Esophagus muscularis mucosa (tissue), 4 donors: ENCODE measurements around the gene ARMC2. TPM values are rescaled to one million over a fixed set of nuclear protein-coding genes. Genes with fewer than 3 reads are reported as not detected.

Source experiments
- DNase-seq: peaks from one replicate; pipeline ENCODE4 v3.0.0-alpha.2; 2017; ENCODE audit errors: extremely low spot score
- H3K27ac ChIP-seq, 4 donors: fragments of 200-600 bp; sonication (generic); replicated peaks in 1 of 4; 1 replicate in 3 of 4; 2 replicates in 1 of 4; pipeline ENCODE4 v1.5.1; 2016 to 2019; ENCODE audit warnings: mild to moderate bottlenecking in 1 of 4
- H3K27me3 ChIP-seq, 4 donors: fragments of 200-600 bp; sonication (generic); one replicate each; pipeline versions ENCODE4 v1.5.1 to v1.6.0; 2016 to 2019
- H3K36me3 ChIP-seq, 4 donors: fragments of 200-600 bp; sonication (generic); one replicate each; pipeline ENCODE4 v1.5.1; 2016 to 2019
- H3K4me1 ChIP-seq, 4 donors: fragments of 200-600 bp; sonication (generic); one replicate each; pipeline ENCODE4 v1.5.1; 2016 to 2019
- H3K4me3 ChIP-seq, 4 donors: fragments of 200-600 bp; sonication (generic); 1 replicate in 2 of 4; 2 replicates in 2 of 4; pipeline ENCODE4 v1.5.1; 2016 to 2019; ENCODE audit warnings: mild to moderate bottlenecking in 4 of 4, moderate library complexity in 1 of 4
- H3K9me3 ChIP-seq, 4 donors: fragments of 200-600 bp; sonication (generic); 1 replicate in 3 of 4; 2 replicates in 1 of 4; pipeline ENCODE4 v1.5.1; 2016 to 2019
- CTCF ChIP-seq, 3 experiments: fragments of 200-600 bp in 2 of 3; fragments of 450-650 bp in 1 of 3; sonication (generic) in 2 of 3; IDR thresholded peaks; one replicate each; pipeline ENCODE4 v1.5.1; 2017 to 2019; ENCODE audit warnings: antibody characterized with exemption in 3 of 3, mild to moderate bottlenecking in 2 of 3, moderate library complexity in 1 of 3
- EP300 ChIP-seq: sonication (generic); formaldehyde crosslinking; IDR thresholded peaks from one replicate; pipeline ENCODE4 v1.6.1; 2017; ENCODE audit warnings: antibody characterized with exemption
- POLR2A ChIP-seq: fragments of 450-650 bp; IDR thresholded peaks from one replicate; pipeline ENCODE4 v1.6.1; 2017; ENCODE audit warnings: antibody characterized with exemption, moderate library complexity, mild to moderate bottlenecking, low read depth
- POLR2AphosphoS5 ChIP-seq, 2 donors: sonication (generic); formaldehyde crosslinking; IDR thresholded peaks; one replicate each; pipeline ENCODE4 v1.6.1; 2017; ENCODE audit warnings: antibody characterized with exemption in 2 of 2
- WGBS: methylation state at CpG from one replicate; pipeline ENCODE4 v1.1.5; 2018; 5-methylcytosine and 5-hydroxymethylcytosine counted together
- intact Hi-C: fragments of 100-400 bp; cut with DNase I; formaldehyde crosslinking; loops from one replicate; pipeline ENCODE4 v1.15.1; 2023
- total RNA-seq, 4 donors: library from RNA; depleted of rRNA; stranded (reverse); fragments of >200 nt; gene quantifications; one replicate each; pipeline versions ENCODE4 v1.1.0 to v1.2.1, GENCODE V29; 2016

ARMC2 gene
- total RNA-seq, 4 donors from 2014 or later = 2.1 to 5.1 (median 3.2) TPM

DNA sequence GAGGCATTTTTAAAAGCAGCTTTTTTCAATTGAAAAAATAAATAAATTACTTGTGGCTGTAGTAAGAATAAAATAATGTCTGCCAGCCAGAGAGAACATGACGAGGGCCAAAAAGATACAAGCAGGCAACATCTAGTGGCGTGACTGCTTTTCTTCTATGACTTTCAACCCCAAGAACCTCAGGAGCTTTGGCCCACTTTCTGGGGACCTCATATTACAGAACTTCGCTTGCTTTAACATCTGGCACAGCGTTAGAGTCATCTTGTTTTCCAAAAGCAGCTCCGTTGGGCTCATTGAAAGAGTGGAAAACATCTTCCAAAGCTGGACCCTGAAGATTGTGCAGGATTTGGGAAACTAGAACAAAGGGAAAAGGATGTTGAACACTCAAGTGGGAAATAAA, 67.0 kb downstream of the ARMC2 start:
- no peaks in the 10 kb centered on the region for H3K27me3 ChIP-seq
- H3K9me3 ChIP-seq = no peaks in the 10 kb centered on the region
- H3K4me3 ChIP-seq = no peak overlapping the region
- H3K4me1 ChIP-seq = peaks cover 0 to 9% (median 2%) of the 10 kb centered on the region in 4 donors
- no peaks in the 10 kb centered on the region for H3K36me3 ChIP-seq
- 91% methylated on average over 5 of the region's 5 CpGs for WGBS
- intact Hi-C loops = no loop called here
- DNase-seq = no peak
- H3K27ac ChIP-seq = peak overlapping the region in 1 of 4 donors; percentile 22
- TF ChIP-seq EP300 = no peak
- TF ChIP-seq POLR2AphosphoS5 (IDR thresholded peaks at IDR 0.05) = no peak
- TF ChIP-seq CTCF (IDR thresholded peaks at IDR 0.05) = no peak
- TF ChIP-seq POLR2A = no peak

DNA sequence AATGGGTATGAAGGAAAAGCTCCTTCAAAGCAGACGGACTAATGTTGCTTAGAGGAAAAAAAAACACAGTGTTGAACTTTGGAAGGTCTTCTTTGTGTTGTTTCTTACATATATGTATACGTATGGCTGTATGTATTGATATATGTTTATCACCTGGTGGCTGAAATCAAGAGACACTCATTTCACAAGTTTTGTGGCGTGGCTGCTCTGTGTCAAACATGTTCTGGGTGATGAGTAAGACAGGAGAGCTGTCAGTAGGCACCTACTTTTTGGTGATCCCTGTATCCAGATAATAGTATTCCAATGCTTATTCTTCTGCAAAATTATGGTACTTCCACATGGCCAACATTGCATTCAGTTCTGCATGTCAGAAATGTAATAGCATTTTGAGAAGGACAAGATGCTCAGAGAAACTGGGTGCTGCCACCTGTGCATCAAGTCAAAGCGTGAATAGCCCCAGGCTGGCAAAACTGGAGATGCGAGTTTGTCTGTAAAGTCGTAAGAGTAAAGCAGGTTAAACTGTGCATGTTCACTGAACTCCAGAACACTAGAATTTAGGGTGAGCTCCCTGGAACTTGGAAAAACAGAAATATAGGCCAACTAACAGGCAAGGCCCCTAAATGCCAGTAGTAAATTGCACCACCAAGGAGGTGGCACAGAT, 67.9 kb downstream of the ARMC2 start:
- Histone ChIP-seq H3K9me3 (no peaks in the 10 kb centered on the region), H3K4me3 (no peak overlapping the region), H3K36me3 (no peaks in the 10 kb centered on the region), H3K27me3 (no peaks in the 10 kb centered on the region), H3K27ac (no peak overlapping the region), H3K4me1 (peaks cover 5 to 15% (median 10%) of the 10 kb centered on the region in 4 donors)
- intact Hi-C loops = no loop called here
- TF ChIP-seq POLR2AphosphoS5 (IDR thresholded peaks at IDR 0.05) (no peak), POLR2A (no peak), EP300 (no peak), CTCF (IDR thresholded peaks at IDR 0.05) (no peak)
- WGBS = 89% methylated on average over 6 of the region's 6 CpGs
- no peak for DNase-seq

DNA sequence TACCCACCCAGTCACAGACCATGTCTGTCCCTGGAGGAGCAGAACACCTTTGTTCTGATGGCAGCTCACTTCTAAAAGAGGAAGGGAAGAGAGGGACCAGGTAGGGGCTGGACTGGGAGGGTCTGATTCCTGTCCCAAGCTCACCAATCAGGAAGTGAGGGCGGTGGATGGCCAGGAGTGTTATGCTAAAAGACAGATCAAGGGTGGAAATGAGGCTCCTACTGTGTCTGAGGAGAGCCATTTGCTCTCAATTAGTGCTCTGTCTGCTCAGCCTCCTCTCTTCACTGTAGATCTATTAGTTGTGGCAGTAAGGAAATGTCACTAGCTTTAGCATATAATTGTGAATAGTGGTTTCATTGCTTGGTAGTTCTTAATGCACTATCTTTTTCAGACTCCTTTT, 72.5 kb downstream of the ARMC2 start:
- no peak for DNase-seq
- TF ChIP-seq EP300 (no peak), POLR2A (no peak), CTCF (IDR thresholded peaks at IDR 0.05) (no peak)
- intact Hi-C loops = no loop called here
- no peaks in the 10 kb centered on the region for H3K9me3 ChIP-seq
- no peak overlapping the region for H3K4me3 ChIP-seq
- WGBS = 92% methylated on average over 1 of the region's 1 CpG
- peak overlapping the region in 3 of 4 donors; percentile 14 to 51 (median 47) for H3K27ac ChIP-seq
- no peaks in the 10 kb centered on the region for H3K27me3 ChIP-seq
- no peaks in the 10 kb centered on the region for H3K36me3 ChIP-seq
- H3K4me1 ChIP-seq = peaks cover 14 to 22% (median 20%) of the 10 kb centered on the region in 4 donors

- H3K27ac ChIP-seq = peak overlapping the region; percentile 47 to 51 (median 48)
- 63% methylated on average over 7 of the region's 9 CpGs for WGBS
These were observed 73.5 kb downstream of the ARMC2 start for GRCh38 chr6:108921547-108922361.

More at GRCh38 chr6:108921547-108922361, 73.5 kb downstream of the ARMC2 start:
- intact Hi-C loops = no loop called here
- TF ChIP-seq POLR2A = no peak
- no peak for TF ChIP-seq EP300
- no peak for TF ChIP-seq CTCF (IDR thresholded peaks at IDR 0.05)
- peak; percentile 38 to 70 for TF ChIP-seq POLR2AphosphoS5 (IDR thresholded peaks at IDR 0.05)
- H3K9me3 ChIP-seq = no peaks in the 10 kb centered on the region
- no peak for DNase-seq
- H3K4me1 ChIP-seq = peaks cover 14 to 22% (median 20%) of the 10 kb centered on the region in 4 donors
- H3K4me3 ChIP-seq = no peak overlapping the region
- no peaks in the 10 kb centered on the region for H3K27me3 ChIP-seq
- H3K36me3 ChIP-seq = no peaks in the 10 kb centered on the region
